ENCODE results near the gene GAS7. TPM values are rescaled to one million over a fixed set of nuclear protein-coding genes. Genes with fewer than 3 reads are reported as not detected.
"Not testable (repeated sequence)": the region's sequence is repeated elsewhere in the genome, so short reads cannot be mapped to it uniquely, and the experiment has no call there.

Gene GAS7
- total RNA-seq, 1 donor from 2014 or later: 0.16 TPM

DNA sequence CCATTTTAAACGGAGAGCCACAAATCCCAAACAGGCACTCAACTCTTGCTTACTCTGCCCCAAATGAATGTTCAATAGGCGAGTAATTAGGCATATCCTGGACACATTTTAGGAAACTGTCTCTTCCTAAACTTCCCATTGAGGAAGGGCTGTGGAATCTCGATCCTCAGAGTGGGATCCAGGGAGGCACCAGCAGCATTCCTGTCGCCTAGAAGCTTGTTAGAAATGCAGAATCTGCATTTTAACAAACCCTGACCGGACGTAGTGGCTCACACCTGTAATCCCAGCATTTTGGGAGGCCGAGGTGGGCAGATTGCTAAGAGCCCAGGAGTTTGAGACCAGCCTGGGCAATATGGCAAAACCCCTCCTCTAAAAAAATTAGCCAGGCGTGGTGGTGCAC lies 95.6 kb downstream of the GAS7 start:
- no peaks in the 10 kb centered on the region for H3K36me3 Mint-ChIP-seq (ENCODE audit: low read depth)
- no peak overlapping the region for H3K4me3 Mint-ChIP-seq
- H3K9me3 Mint-ChIP-seq: no peaks in the 10 kb centered on the region
- intact Hi-C loops (cut with micrococcal nuclease): no loop called here
- H3K27me3 Mint-ChIP-seq (ENCODE audit: insufficient read depth): peaks cover 3% of the 10 kb centered on the region
- no peak for DNase-seq (ENCODE audit: low spot score)
- H3K27ac Mint-ChIP-seq: no peak overlapping the region
- H3K4me1 Mint-ChIP-seq (ENCODE audit: low read depth): no peaks in the 10 kb centered on the region

DNA sequence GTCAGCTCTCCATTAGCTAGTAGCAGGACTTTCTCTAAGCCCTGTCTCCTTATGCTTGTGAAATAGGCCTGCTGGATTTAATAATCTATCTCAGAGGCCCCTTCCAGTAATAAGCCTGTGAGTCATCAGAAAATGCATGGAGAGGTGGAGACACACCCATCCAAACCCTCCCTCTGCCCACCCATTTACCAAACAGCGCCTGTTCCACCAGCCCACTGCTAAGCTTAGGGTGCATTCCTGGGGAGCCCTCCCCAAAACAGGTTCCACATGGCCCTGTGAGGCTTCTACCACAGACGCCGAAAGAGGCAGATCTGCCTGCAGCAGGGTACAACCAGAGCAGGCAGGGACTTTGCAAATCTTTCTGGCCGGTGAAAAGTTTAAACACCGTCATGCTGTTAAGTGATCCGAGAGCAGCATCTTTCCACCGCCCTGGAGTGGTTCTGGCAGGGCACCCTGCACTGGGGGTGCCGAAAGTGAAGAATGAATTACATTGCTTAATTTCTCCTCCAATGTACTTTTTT lies 99.3 kb downstream of the GAS7 start:
- H3K9me3 Mint-ChIP-seq: no peaks in the 10 kb centered on the region
- H3K27me3 Mint-ChIP-seq (ENCODE audit: insufficient read depth): peaks cover 2% of the 10 kb centered on the region
- no peak overlapping the region for H3K27ac Mint-ChIP-seq
- DNase-seq (ENCODE audit: low spot score): no peak
- no peaks in the 10 kb centered on the region for H3K4me1 Mint-ChIP-seq (ENCODE audit: low read depth)
- intact Hi-C loops (cut with micrococcal nuclease): no loop called here
- H3K36me3 Mint-ChIP-seq (ENCODE audit: low read depth): no peaks in the 10 kb centered on the region
- H3K4me3 Mint-ChIP-seq: no peak overlapping the region

DNA sequence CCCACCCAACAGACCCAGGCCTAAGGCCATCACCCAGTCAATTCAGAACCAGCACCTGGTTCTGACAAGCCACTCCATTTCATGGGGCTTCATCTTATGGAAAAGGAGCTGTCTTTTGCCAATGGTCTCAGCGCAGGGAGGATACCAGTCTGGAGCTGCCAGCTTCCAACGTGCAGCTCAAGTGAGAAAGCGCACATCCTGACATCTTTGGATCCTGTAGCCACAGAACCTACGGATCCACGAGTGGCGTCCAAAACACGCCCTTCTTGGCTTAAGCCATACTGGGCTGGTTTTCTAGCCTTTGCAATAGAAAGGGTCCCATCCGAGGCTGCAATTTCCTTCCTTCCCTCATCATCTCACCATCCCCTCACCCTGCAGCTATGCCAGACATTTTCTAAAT lies 101.8 kb downstream of the GAS7 start:
- intact Hi-C loops (cut with micrococcal nuclease): no loop called here

DNA sequence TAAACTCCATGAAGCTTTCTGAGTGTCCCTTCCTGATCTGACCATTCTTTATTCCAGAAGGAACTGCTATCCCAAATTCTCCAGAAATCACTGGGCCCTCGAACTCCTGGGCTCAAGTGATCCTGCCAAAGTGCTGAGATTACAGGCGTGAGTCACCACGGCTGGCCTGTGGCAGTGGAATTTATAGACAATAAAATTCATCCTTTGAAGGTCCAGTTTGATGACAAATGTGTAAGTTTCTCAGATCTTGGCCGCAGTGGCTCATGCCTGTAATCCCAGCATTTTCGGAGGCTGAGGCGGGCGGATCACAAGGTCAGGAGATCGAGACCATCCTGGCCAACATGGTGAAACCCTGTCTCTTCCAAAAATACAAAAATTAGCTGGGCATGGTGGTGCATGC lies 103.1 kb downstream of the GAS7 start:
- H3K36me3 Mint-ChIP-seq (ENCODE audit: low read depth); H3K4me1 Mint-ChIP-seq (ENCODE audit: low read depth); H3K27me3 Mint-ChIP-seq (ENCODE audit: insufficient read depth); intact Hi-C loops (cut with micrococcal nuclease); H3K27ac Mint-ChIP-seq; H3K9me3 Mint-ChIP-seq; DNase-seq (ENCODE audit: low spot score); H3K4me3 Mint-ChIP-seq: not testable (repeated sequence)

More for the DNA sequence above, 101.8 kb downstream of the GAS7 start:
- H3K27me3 Mint-ChIP-seq (ENCODE audit: insufficient read depth): peaks cover 2% of the 10 kb centered on the region
- H3K27ac Mint-ChIP-seq: no peak overlapping the region
- no peaks in the 10 kb centered on the region for H3K36me3 Mint-ChIP-seq (ENCODE audit: low read depth)
- no peak for DNase-seq (ENCODE audit: low spot score)
- no peaks in the 10 kb centered on the region for H3K4me1 Mint-ChIP-seq (ENCODE audit: low read depth)
- no peak overlapping the region for H3K4me3 Mint-ChIP-seq
- no peaks in the 10 kb centered on the region for H3K9me3 Mint-ChIP-seq

DNA sequence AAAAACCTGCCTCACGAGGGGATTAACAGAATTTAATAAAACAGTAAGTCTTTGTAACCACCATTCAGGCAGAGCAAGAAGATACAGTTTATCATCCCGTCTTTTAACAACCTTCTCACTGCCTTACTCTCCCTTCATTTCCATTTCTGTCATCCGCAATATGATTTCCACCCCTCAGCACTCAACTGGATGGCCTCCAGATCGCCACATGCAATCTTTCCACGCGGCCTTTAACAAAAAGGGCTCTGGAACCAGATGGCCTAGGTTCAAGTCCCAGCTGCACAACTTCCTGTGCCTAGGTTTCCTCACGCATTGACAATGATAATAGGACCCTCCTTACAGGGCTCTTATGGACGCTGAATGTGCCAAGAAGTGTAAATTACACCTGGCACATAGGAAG lies 103.6 kb downstream of the GAS7 start:
- H3K36me3 Mint-ChIP-seq (ENCODE audit: low read depth): no peaks in the 10 kb centered on the region
- no peak for DNase-seq (ENCODE audit: low spot score)
- no peaks in the 10 kb centered on the region for H3K4me1 Mint-ChIP-seq (ENCODE audit: low read depth)
- peaks cover 2% of the 10 kb centered on the region for H3K27me3 Mint-ChIP-seq (ENCODE audit: insufficient read depth)
- H3K9me3 Mint-ChIP-seq: no peaks in the 10 kb centered on the region
- intact Hi-C loops (cut with micrococcal nuclease): no loop called here
- no peak overlapping the region for H3K27ac Mint-ChIP-seq
- H3K4me3 Mint-ChIP-seq: no peak overlapping the region

DNA sequence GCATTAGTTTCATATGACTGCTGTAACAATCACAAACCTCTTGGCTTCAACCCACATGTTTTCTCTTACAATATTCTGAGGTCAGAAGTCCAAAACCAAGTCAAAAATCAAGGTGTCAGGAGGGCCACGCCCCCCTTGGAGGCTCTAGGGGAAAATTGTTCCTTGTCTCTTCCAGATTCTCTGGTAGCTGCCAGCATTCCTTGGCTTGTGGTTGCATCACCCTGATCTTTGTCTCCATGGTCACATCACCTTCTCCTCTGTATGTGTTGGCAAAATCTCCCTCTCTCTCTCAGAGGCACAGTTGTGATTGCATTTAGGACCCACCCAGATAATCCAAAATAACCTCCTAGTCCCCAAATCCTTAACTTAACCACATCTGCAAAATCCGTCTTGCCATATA lies 105.8 kb downstream of the GAS7 start:
- intact Hi-C loops (cut with micrococcal nuclease): no loop called here
- Mint-ChIP-seq H3K36me3 (ENCODE audit: low read depth) (no peaks in the 10 kb centered on the region), H3K27me3 (ENCODE audit: insufficient read depth) (no peaks in the 10 kb centered on the region), H3K4me1 (ENCODE audit: low read depth) (no peaks in the 10 kb centered on the region), H3K27ac (no peak overlapping the region), H3K9me3 (no peaks in the 10 kb centered on the region), H3K4me3 (no peak overlapping the region)
- no peak for DNase-seq (ENCODE audit: low spot score)

DNA sequence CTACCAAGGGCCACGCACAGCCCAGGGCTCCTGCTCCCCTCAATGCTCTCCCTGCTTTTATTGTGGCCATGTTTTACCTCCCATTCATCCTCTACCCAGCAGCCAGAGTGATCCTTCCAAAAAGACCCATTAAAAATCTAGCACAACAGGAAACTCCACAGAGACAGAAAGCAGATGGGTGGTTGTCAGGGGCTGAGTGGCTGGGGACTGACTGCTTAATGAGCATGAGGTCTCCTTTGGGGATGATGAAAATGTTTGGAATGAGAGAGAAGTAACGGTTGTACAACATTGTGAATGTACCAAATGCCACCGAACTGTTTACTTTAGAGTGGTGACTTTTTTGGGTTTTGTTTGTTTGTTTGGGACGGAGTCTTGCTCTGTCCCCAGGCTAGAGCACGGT lies 107.4 kb downstream of the GAS7 start:
- Mint-ChIP-seq H3K27me3 (ENCODE audit: insufficient read depth) (no peaks in the 10 kb centered on the region), H3K9me3 (no peaks in the 10 kb centered on the region), H3K4me1 (ENCODE audit: low read depth) (no peaks in the 10 kb centered on the region), H3K4me3 (no peak overlapping the region), H3K27ac (no peak overlapping the region), H3K36me3 (ENCODE audit: low read depth) (no peaks in the 10 kb centered on the region)
- intact Hi-C loops (cut with micrococcal nuclease): no loop called here
- DNase-seq (ENCODE audit: low spot score): no peak

DNA sequence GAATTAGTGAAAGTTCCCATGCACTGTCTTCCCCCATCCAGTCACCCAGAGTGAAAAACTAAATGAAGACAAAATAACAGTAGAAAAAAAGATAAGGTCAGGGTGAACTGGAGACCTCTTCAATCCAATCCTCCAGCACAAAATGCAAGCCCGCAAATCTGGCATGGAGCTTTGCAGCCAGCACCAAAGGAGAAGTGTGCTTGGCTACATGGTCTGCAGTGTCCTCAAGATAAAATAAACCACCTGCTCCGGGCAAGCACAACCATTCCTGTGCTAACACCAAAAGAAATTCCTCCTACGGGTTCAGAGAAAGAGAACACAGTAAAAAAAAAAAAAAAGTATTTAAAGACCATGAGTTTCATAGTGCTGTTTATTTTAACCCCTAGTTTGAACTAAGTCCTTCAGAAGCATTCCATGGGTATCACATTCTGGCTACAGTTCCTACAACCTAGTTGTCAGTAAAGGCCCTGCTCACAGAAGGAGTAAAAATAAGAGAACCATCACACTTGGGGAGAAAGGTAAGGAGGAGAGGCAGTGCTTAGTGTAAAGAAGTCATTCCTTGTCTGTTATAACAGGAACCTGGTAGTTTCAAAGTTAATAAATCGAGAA lies 109.1 kb downstream of the GAS7 start:
- no peaks in the 10 kb centered on the region for H3K36me3 Mint-ChIP-seq (ENCODE audit: low read depth)
- H3K4me1 Mint-ChIP-seq (ENCODE audit: low read depth): no peaks in the 10 kb centered on the region
- no peak for DNase-seq (ENCODE audit: low spot score)
- no peak overlapping the region for H3K27ac Mint-ChIP-seq
- H3K9me3 Mint-ChIP-seq: no peaks in the 10 kb centered on the region
- no peak overlapping the region for H3K4me3 Mint-ChIP-seq
- intact Hi-C loops (cut with micrococcal nuclease): no loop called here
- H3K27me3 Mint-ChIP-seq (ENCODE audit: insufficient read depth): no peaks in the 10 kb centered on the region

DNA sequence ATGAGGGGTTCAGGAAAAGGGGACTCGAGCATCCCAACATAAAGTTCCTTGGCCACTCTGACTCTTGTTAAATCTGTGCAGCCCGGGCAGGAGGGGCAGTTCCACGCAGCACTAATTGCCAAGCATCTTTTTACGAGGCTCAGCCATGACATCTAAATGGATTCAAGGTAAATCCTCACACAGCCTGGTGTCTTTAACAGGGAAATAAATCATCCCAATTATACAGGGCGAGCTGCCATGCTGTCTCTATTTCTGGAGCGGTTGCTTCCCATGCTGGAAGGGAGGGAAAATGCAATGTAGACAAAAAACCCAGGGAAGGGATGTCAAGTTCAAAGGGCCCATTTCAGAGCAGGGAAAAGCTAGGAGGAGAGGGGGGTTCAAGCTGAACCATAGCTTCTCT lies 110.0 kb downstream of the GAS7 start:
- Mint-ChIP-seq H3K4me3 (no peak overlapping the region), H3K27me3 (ENCODE audit: insufficient read depth) (no peaks in the 10 kb centered on the region), H3K4me1 (ENCODE audit: low read depth) (no peaks in the 10 kb centered on the region), H3K9me3 (no peaks in the 10 kb centered on the region), H3K27ac (no peak overlapping the region), H3K36me3 (ENCODE audit: low read depth) (no peaks in the 10 kb centered on the region)
- intact Hi-C loops (cut with micrococcal nuclease): no loop called here
- DNase-seq (ENCODE audit: low spot score): no peak

DNA sequence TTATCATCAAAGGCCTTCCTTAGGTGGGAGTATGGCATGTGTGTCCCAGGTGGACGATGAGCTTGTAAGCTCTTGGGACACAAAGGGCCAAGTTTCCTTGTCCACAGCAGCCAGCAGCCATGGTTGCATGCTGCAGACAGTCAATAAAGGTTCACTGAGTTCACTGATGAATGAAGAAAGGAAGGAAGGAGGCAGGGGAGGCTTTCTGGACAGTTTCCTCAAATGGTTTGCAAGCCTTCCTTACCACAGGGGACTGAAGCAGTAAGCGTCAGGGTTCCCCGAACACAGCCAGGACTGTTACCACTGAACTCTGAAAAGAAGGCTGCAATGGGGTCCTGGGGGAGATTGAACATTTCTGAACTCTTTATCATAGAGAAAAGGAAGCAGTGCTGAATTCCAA lies 111.1 kb downstream of the GAS7 start:
- no peaks in the 10 kb centered on the region for H3K27me3 Mint-ChIP-seq (ENCODE audit: insufficient read depth)
- DNase-seq (ENCODE audit: low spot score): no peak
- H3K4me1 Mint-ChIP-seq (ENCODE audit: low read depth): no peaks in the 10 kb centered on the region
- peaks cover 4% of the 10 kb centered on the region for H3K9me3 Mint-ChIP-seq
- H3K27ac Mint-ChIP-seq: no peak overlapping the region
- no peaks in the 10 kb centered on the region for H3K36me3 Mint-ChIP-seq (ENCODE audit: low read depth)
- intact Hi-C loops (cut with micrococcal nuclease): no loop called here
- H3K4me3 Mint-ChIP-seq: no peak overlapping the region

DNA sequence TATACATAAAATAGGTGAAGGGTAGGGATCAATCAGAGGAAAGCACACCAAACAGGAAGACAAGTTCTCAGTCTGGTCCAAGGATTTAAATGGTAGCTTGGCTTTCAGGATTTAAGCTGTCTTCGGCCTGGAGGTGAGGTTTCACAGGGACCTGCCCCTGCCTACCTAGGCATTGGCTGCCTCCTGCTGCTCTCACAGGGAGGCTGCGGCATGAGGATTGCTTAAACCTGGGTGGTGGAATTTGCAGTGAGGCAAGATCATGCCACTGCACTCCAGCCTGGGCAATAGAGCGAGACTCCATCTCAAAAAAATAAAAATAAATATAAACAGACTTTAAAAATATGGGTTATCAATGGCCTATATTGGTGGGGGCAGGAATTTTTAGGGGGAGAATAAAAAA lies 114.5 kb downstream of the GAS7 start:
- no peak overlapping the region for H3K27ac Mint-ChIP-seq

DNA sequence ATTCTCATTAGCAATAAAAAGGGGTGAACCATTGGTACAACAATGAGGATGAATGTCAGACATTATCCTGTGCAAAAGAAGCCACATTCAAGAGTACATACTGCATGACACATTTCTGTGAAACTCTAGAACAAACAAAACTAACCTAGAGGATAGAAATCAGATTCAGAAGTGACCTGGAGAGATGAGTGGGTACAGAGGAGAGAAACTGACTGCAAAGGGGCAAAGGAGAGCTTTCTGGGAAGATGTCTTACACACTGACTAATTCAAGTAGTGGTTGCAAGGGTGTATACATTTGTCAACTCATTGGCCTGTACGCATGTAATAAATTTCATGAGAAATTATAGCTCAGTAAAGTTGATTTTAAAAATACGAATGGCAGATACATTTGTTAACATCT lies 115.6 kb downstream of the GAS7 start:
- Mint-ChIP-seq H3K36me3 (ENCODE audit: low read depth) (no peaks in the 10 kb centered on the region), H3K27me3 (ENCODE audit: insufficient read depth) (no peaks in the 10 kb centered on the region), H3K4me3 (no peak overlapping the region), H3K27ac (no peak overlapping the region), H3K9me3 (peaks cover 14% of the 10 kb centered on the region), H3K4me1 (ENCODE audit: low read depth) (peaks cover 5% of the 10 kb centered on the region)
- intact Hi-C loops (cut with micrococcal nuclease): no loop called here
- DNase-seq (ENCODE audit: low spot score): no peak

More for the DNA sequence above, 114.5 kb downstream of the GAS7 start:
- H3K4me3 Mint-ChIP-seq: no peak overlapping the region
- no peaks in the 10 kb centered on the region for H3K36me3 Mint-ChIP-seq (ENCODE audit: low read depth)
- DNase-seq (ENCODE audit: low spot score): no peak
- H3K4me1 Mint-ChIP-seq (ENCODE audit: low read depth): peaks cover 5% of the 10 kb centered on the region
- intact Hi-C loops (cut with micrococcal nuclease): no loop called here
- H3K27me3 Mint-ChIP-seq (ENCODE audit: insufficient read depth): no peaks in the 10 kb centered on the region
- H3K9me3 Mint-ChIP-seq: peaks cover 11% of the 10 kb centered on the region

DNA sequence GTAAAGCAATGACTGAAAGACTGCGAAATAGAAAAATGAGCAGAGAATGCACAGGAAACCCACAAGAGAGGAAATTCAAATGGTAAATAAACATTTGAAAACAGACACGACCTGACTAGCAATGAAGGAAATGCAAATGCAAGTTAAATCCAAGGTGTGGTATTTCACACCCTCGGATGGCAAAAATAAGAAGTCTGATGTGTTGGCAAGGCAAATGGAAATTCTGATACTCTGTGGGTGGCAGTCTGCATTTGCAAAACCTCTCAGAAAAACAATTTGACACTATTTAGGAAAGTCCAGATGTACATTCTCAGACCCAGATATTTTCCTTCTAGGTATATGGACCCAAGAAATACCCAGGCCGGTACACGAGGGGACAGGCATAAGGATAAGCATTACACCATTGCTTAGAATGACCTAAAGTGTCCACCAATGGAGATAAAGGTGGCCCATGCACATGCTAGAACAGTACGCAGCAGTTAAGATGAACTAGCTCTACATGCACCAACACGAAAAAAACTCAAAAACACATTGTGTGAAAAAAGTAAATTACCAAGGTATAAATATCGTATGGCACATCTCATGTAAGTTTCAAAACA lies 116.7 kb downstream of the GAS7 start:
- Mint-ChIP-seq H3K4me1 (ENCODE audit: low read depth) (peaks cover 5% of the 10 kb centered on the region), H3K36me3 (ENCODE audit: low read depth) (no peaks in the 10 kb centered on the region), H3K27me3 (ENCODE audit: insufficient read depth) (no peaks in the 10 kb centered on the region), H3K27ac (no peak overlapping the region), H3K9me3 (peaks cover 14% of the 10 kb centered on the region), H3K4me3 (no peak overlapping the region)
- no peak for DNase-seq (ENCODE audit: low spot score)
- intact Hi-C loops (cut with micrococcal nuclease): no loop called here
